Spleen (tissue), 11 donors: ENCODE data around the gene LGALS7. TPM values are rescaled to one million over a fixed set of nuclear protein-coding genes. Genes with fewer than 3 reads are reported as not detected.

ENCODE experiments used
- DNase-seq: peaks from one replicate; pipeline ENCODE4 v3.0.0-alpha.2; 2020
- H3K27ac ChIP-seq, 8 donors: fragments of 200-600 bp; sonication (generic) in 7 of 8; 1 replicate in 4 of 8; 2 replicates in 4 of 8; pipeline versions ENCODE4 v1.5.0 to v1.8.0; 2016 to 2021; ENCODE audit warnings: inconsistent platforms in 4 of 8, mild to moderate bottlenecking in 4 of 8, moderate library complexity in 1 of 8
- H3K27me3 ChIP-seq, 7 donors: fragments of 200-600 bp; sonication (generic) in 6 of 7; replicated peaks in 1 of 7; 1 replicate in 4 of 7; 2 replicates in 3 of 7; pipeline versions ENCODE4 v1.5.0 to v1.8.0; 2016 to 2021; ENCODE audit warnings: inconsistent platforms in 3 of 7, mild to moderate bottlenecking in 1 of 7
- H3K36me3 ChIP-seq, 6 donors: fragments of 200-600 bp; sonication (generic) in 5 of 6; 1 replicate in 4 of 6; 2 replicates in 2 of 6; pipeline versions ENCODE4 v1.5.0 to v1.8.0; 2016 to 2021; ENCODE audit warnings: inconsistent platforms in 2 of 6
- H3K4me1 ChIP-seq, 6 donors: fragments of 200-600 bp; sonication (generic) in 5 of 6; 1 replicate in 3 of 6; 2 replicates in 3 of 6; pipeline versions ENCODE4 v1.5.0 to v1.8.0; 2016 to 2021; ENCODE audit warnings: inconsistent platforms in 3 of 6
- H3K4me3 ChIP-seq, 8 donors: fragments of 200-600 bp; sonication (generic) in 7 of 8; 1 replicate in 4 of 8; 2 replicates in 4 of 8; pipeline versions ENCODE4 v1.5.0 to v1.8.0; 2016 to 2021; ENCODE audit warnings: inconsistent platforms in 4 of 8, mild to moderate bottlenecking in 4 of 8, moderate library complexity in 2 of 8
- H3K9me3 ChIP-seq, 8 donors: fragments of 200-600 bp; sonication (generic) in 7 of 8; 1 replicate in 4 of 8; 2 replicates in 4 of 8; pipeline versions ENCODE4 v1.5.0 to v1.8.0; 2016 to 2021; ENCODE audit warnings: inconsistent platforms in 4 of 8
- CTCF ChIP-seq, 11 experiments: fragments of 200-600 bp in 7 of 11; fragments of 450-650 bp in 4 of 11; sonication (generic) in 4 of 11; IDR thresholded peaks in 8 of 11; conservative IDR thresholded peaks in 3 of 11; 1 replicate in 7 of 11; 2 replicates in 4 of 11; pipeline versions ENCODE4 v1.4.0 to v1.8.0; 2016 to 2021; ENCODE audit warnings: antibody characterized with exemption in 11 of 11, inconsistent platforms in 4 of 11, mild to moderate bottlenecking in 1 of 11
- POLR2A ChIP-seq, 3 donors: fragments of 450-650 bp; IDR thresholded peaks; one replicate each; pipeline ENCODE4 v1.5.1; 2017; ENCODE audit warnings: antibody characterized with exemption in 3 of 3, mild to moderate bottlenecking in 1 of 3
- POLR2AphosphoS5 ChIP-seq, 3 donors: sonication (generic); formaldehyde crosslinking; IDR thresholded peaks; one replicate each; pipeline ENCODE4 v1.5.1; 2017; ENCODE audit warnings: antibody characterized with exemption in 3 of 3
- WGBS, 5 donors: extraction: QIAGEN DNeasy Blood & Tissue Kit in 3 of 5; methylation state at CpG; one replicate each; pipeline versions ENCODE4 v1.1.5 to v1.1.7; 2013 to 2018; 5-methylcytosine and 5-hydroxymethylcytosine counted together
- intact Hi-C: fragments of 100-400 bp; cut with DNase I; formaldehyde crosslinking; loops from one replicate; pipeline ENCODE4 v1.15.0; 2023; ENCODE audit warnings: low total_unique reads
- polyA plus RNA-seq, 3 donors: library from polyadenylated mRNA; stranded (reverse); fragments of 200-250 nt; gene quantifications; one replicate each; pipeline ENCODE4 v1.2.1, GENCODE V29; 2013
- total RNA-seq, 7 donors: library from RNA; depleted of rRNA in 3 of 7; stranded (reverse); fragments of >200 nt in 3 of 7; fragmentation: NEBNext Ultra II Directional in 4 of 7; extraction: Animal tissue kit (Norgen Biotek cat#: 25700) in 4 of 7; gene quantifications; one replicate each; pipeline versions ENCODE4 v1.1.0 to v1.2.1, GENCODE V29; 2016 to 2021
- donor health status: healthy with polysubstance abuse.
- donor health status: DM: no; HTN: no; CAD: no; lungs with moderate emphysema.
- donor health status: DM: no; HTN: no; CAD: no.
- donor health status: Bipolar disorder and iron deficiency.
- donor health status: healthy.
- donor health status: DM: no; HTN: no; CAD: no.
- donor health status: DM: yes; HTN: yes; CAD: no.

Gene LGALS7
- total and polyA plus RNA-seq, 10 donors: 0.52 to 7.4 (median 4.7) TPM; not detected in 6

- TF ChIP-seq CTCF (IDR thresholded peaks at IDR 0.05 in 8 of 11, conservative IDR thresholded peaks at IDR 0.05 in 3 of 11) (no peak), POLR2AphosphoS5 (IDR thresholded peaks at IDR 0.05) (no peak), POLR2A (IDR thresholded peaks at IDR 0.05) (no peak)
- H3K27ac ChIP-seq: peak overlapping the region in 7 of 8 donors; percentile 51 to 88 (median 79)
- intact Hi-C loops: no loop called here
- no peaks in the 10 kb centered on the region for H3K9me3 ChIP-seq
- H3K4me1 ChIP-seq: peaks cover 34 to 99% (median 66%) of the 10 kb centered on the region in 6 donors
- no peak overlapping the region for H3K4me3 ChIP-seq
- no peaks in the 10 kb centered on the region for H3K27me3 ChIP-seq
- H3K36me3 ChIP-seq: peaks cover 3 to 100% (median 96%) of the 10 kb centered on the region in 6 donors
- no peak for DNase-seq
- 58 to 85% (median 81%) methylated on average over 10 to 11 of the region's 11 CpGs for WGBS, 5 donors
Measured at GRCh38 chr19:38723606-38723965, 49.7 kb downstream of the LGALS7 start.

GRCh38 chr19:38722947-38723605 is 50.2 kb downstream of the LGALS7 start:
- TF ChIP-seq POLR2AphosphoS5 (IDR thresholded peaks at IDR 0.05): peak in 1 of 3 donors; percentile 12
- TF ChIP-seq CTCF (IDR thresholded peaks at IDR 0.05 in 8 of 11, conservative IDR thresholded peaks at IDR 0.05 in 3 of 11): no peak
- intact Hi-C loops: no loop called here
- Histone ChIP-seq H3K9me3 (no peaks in the 10 kb centered on the region), H3K4me3 (no peak overlapping the region), H3K27me3 (no peaks in the 10 kb centered on the region), H3K27ac (peak overlapping the region; percentile 48 to 88 (median 76)), H3K4me1 (peaks cover 35 to 100% (median 67%) of the 10 kb centered on the region in 6 donors), H3K36me3 (peaks cover 3 to 100% (median 99%) of the 10 kb centered on the region in 6 donors)
- 80 to 91% (median 89%) methylated on average over 9 to 10 of the region's 10 CpGs for WGBS, 5 donors
- no peak for DNase-seq

- WGBS, 5 donors: 63 to 83% (median 74%) methylated on average over 15 to 17 of the region's 17 CpGs
Measured at GRCh38 chr19:38721979-38722773, 51.1 kb downstream of the LGALS7 start.

More at GRCh38 chr19:38721979-38722773, 51.1 kb downstream of the LGALS7 start:
- H3K36me3 ChIP-seq: peaks cover 2 to 100% (median 100%) of the 10 kb centered on the region in 6 donors
- no peaks in the 10 kb centered on the region for H3K9me3 ChIP-seq
- peak overlapping the region; percentile 48 to 88 (median 76) for H3K27ac ChIP-seq
- peaks cover 27 to 99% (median 63%) of the 10 kb centered on the region in 6 donors for H3K4me1 ChIP-seq
- intact Hi-C loops: no loop called here
- no peak overlapping the region for H3K4me3 ChIP-seq
- no peak for DNase-seq
- H3K27me3 ChIP-seq: no peaks in the 10 kb centered on the region
- no peak for TF ChIP-seq CTCF (IDR thresholded peaks at IDR 0.05 in 8 of 11, conservative IDR thresholded peaks at IDR 0.05 in 3 of 11)
- TF ChIP-seq POLR2AphosphoS5 (IDR thresholded peaks at IDR 0.05): peak; percentile 2 to 26 (median 7)
- TF ChIP-seq POLR2A (IDR thresholded peaks at IDR 0.05): no peak
